Right ventricle myocardium superior (tissue), 1 donor: ENCODE measurements around the gene EXOSC10. TPM values are rescaled to one million over a fixed set of nuclear protein-coding genes. Genes with fewer than 3 reads are reported as not detected.
A peak's percentile ranks its signal among the peaks of the same experiment; 100 is the strongest.
"Not testable (repeated sequence)": the region's sequence is repeated elsewhere in the genome, so short reads cannot be mapped to it uniquely, and the experiment has no call there.

Source experiments
- ATAC-seq: fragments of 200-7000 bp; cut with Tn5 transposase; one replicate; pipeline ENCODE4 v1.9.1; 2020; ENCODE audit warnings: mild to moderate bottlenecking; ENCODE audit not compliant: poor library complexity
- DNase-seq: peaks from one replicate; pipeline ENCODE4 v3.0.0-alpha.2; 2020
- intact Hi-C: fragments of 100-400 bp; cut with DNase I; formaldehyde crosslinking; loops from one replicate; pipeline ENCODE4 v1.11.2; 2022
- total RNA-seq: library from RNA; stranded (reverse); fragmentation: NEBNext Ultra II Directional; extraction: Animal tissue kit (Norgen Biotek cat#: 25700); gene quantifications from one replicate; pipeline ENCODE4 v1.2.1, GENCODE V29; 2021
- donor health status: DM: no; HTN: yes; CAD: no; lungs with severe emphysema.

Gene EXOSC10
- total RNA-seq, 1 donor from 2014 or later, result 15.8 TPM

- no peak for DNase-seq
- ATAC-seq, result no peak
- intact Hi-C loops, result no loop called here
Observed at GRCh38 chr1:11067716-11068599, 31.7 kb downstream of the EXOSC10 start.

- ATAC-seq (no peak), DNase-seq (no peak)
- intact Hi-C loops, result no loop called here
Observed at GRCh38 chr1:11065796-11066195, 33.9 kb downstream of the EXOSC10 start.

- DNase-seq, result no peak
- intact Hi-C loops, result no loop called here
- no peak for ATAC-seq
Observed at GRCh38 chr1:11064942-11065341, 34.7 kb downstream of the EXOSC10 start.

GRCh38 chr1:11063937-11064537 lies 35.6 kb downstream of the EXOSC10 start:
- intact Hi-C loops, ATAC-seq: not testable (repeated sequence)

GRCh38 chr1:11062965-11063401 lies 36.7 kb downstream of the EXOSC10 start:
- DNase-seq, result no peak

More at GRCh38 chr1:11063937-11064537, 35.6 kb downstream of the EXOSC10 start:
- not testable (repeated sequence) for DNase-seq

GRCh38 chr1:11061652-11062365 lies 37.9 kb downstream of the EXOSC10 start:
- no peak for DNase-seq
- intact Hi-C loops, result no loop called here
- no peak for ATAC-seq

More at GRCh38 chr1:11062965-11063401, 36.7 kb downstream of the EXOSC10 start:
- ATAC-seq, result no peak
- intact Hi-C loops, result no loop called here

GRCh38 chr1:11059968-11060830 lies 39.5 kb downstream of the EXOSC10 start, which contains the start of gene SRM:
TSS of gene SRM (minus strand) at chr1:11060018. CDS start at chr1:11059943, 75 bp downstream.
- intact Hi-C loops, result no loop called here
- ATAC-seq (peak; percentile 100), DNase-seq (peak; percentile 95)

- ATAC-seq, result no peak
Observed at GRCh38 chr1:11059155-11059967, 40.3 kb downstream of the EXOSC10 start.

GRCh38 chr1:11058595-11059154 lies 41.0 kb downstream of the EXOSC10 start:
- DNase-seq (no peak), ATAC-seq (no peak)
- intact Hi-C loops, result no loop called here

More at GRCh38 chr1:11059155-11059967, 40.3 kb downstream of the EXOSC10 start:
- DNase-seq, result no peak
- intact Hi-C loops, result no loop called here

- ATAC-seq (no peak), DNase-seq (no peak)
- intact Hi-C loops, result no loop called here
Observed at GRCh38 chr1:11058026-11058425, 41.6 kb downstream of the EXOSC10 start.

GRCh38 chr1:11057477-11057876 lies 42.2 kb downstream of the EXOSC10 start:
- intact Hi-C loops, result no loop called here
- DNase-seq (no peak), ATAC-seq (no peak)

GRCh38 chr1:11056504-11056903 lies 43.2 kb downstream of the EXOSC10 start:
- DNase-seq (no peak), ATAC-seq (no peak)
- intact Hi-C loops, result no loop called here

- intact Hi-C loops, result no loop called here
- ATAC-seq (no peak), DNase-seq (no peak)
Observed at GRCh38 chr1:11055676-11056075, 44.0 kb downstream of the EXOSC10 start.

GRCh38 chr1:11054666-11055065 lies 45.0 kb downstream of the EXOSC10 start:
- ATAC-seq (no peak), DNase-seq (no peak)
- intact Hi-C loops, result no loop called here

- ATAC-seq, result no peak
- intact Hi-C loops, result no loop called here
- no peak for DNase-seq
Observed at GRCh38 chr1:11054181-11054580, 45.5 kb downstream of the EXOSC10 start.

GRCh38 chr1:11053758-11054137 lies 45.9 kb downstream of the EXOSC10 start:
- DNase-seq (no peak), ATAC-seq (peak; percentile 43)
- intact Hi-C loops, result no loop called here
